HG02623 (cell line): ENCODE measurements around the gene KIZ.
"Not testable (repeated sequence)": the region's sequence is repeated elsewhere in the genome, so short reads cannot be mapped to it uniquely, and the experiment has no call there.

Source experiments
- ATAC-seq: cut with Tn5 transposase; IDR thresholded peaks from one replicate; pipeline ENCODE4 v1.9.1; 2021; ENCODE audit warnings: moderate library complexity; ENCODE audit not compliant: unreplicated experiment

Gene KIZ

GRCh38 chr20:21136015-21136732 lies 10.3 kb downstream of the KIZ start:
- no peak for ATAC-seq

- ATAC-seq, result no peak
Observed at GRCh38 chr20:21137078-21137477, 11.2 kb downstream of the KIZ start.

- ATAC-seq, result no peak
Observed at GRCh38 chr20:21139881-21140566, 14.1 kb downstream of the KIZ start.

GRCh38 chr20:21141825-21142224 lies 15.9 kb downstream of the KIZ start:
- ATAC-seq, result no peak

- no peak for ATAC-seq
Observed at GRCh38 chr20:21143194-21143890, 17.5 kb downstream of the KIZ start.

GRCh38 chr20:21145424-21145823 lies 19.5 kb downstream of the KIZ start:
- ATAC-seq, result no peak

GRCh38 chr20:21146215-21146614 lies 20.3 kb downstream of the KIZ start:
- ATAC-seq, result no peak

- no peak for ATAC-seq
Observed at GRCh38 chr20:21147593-21147992, 21.7 kb downstream of the KIZ start.

- ATAC-seq, result no peak
Observed at GRCh38 chr20:21149344-21149743, 23.5 kb downstream of the KIZ start.

- ATAC-seq, result no peak
Observed at GRCh38 chr20:21151791-21152190, 25.9 kb downstream of the KIZ start.

- no peak for ATAC-seq
Observed at GRCh38 chr20:21154692-21155091, 28.8 kb downstream of the KIZ start.

GRCh38 chr20:21155268-21155667 lies 29.4 kb downstream of the KIZ start:
- no peak for ATAC-seq

- no peak for ATAC-seq
Observed at GRCh38 chr20:21156266-21156665, 30.4 kb downstream of the KIZ start.

GRCh38 chr20:21157006-21157405 lies 31.1 kb downstream of the KIZ start:
- ATAC-seq, result no peak

GRCh38 chr20:21159658-21160380 lies 33.9 kb downstream of the KIZ start:
- ATAC-seq, result no peak

GRCh38 chr20:21161926-21162325 lies 36.0 kb downstream of the KIZ start:
- ATAC-seq, result no peak

- ATAC-seq, result no peak
Observed at GRCh38 chr20:21162631-21163030, 36.7 kb downstream of the KIZ start.

- no peak for ATAC-seq
Observed at GRCh38 chr20:21166801-21167200, 40.9 kb downstream of the KIZ start.

- ATAC-seq, result no peak
Observed at GRCh38 chr20:21167261-21167660, 41.4 kb downstream of the KIZ start.

GRCh38 chr20:21168061-21168460 lies 42.2 kb downstream of the KIZ start:
- not testable (repeated sequence) for ATAC-seq

- ATAC-seq, result no peak
Observed at GRCh38 chr20:21172626-21173025, 46.7 kb downstream of the KIZ start.
